KOPT-K1 (cell line): Measurements from ENCODE around the gene MKLN1.

Source experiments
- H3K27ac ChIP-seq: fragments of 200-600 bp; sonication (generic); 2 replicates; pipeline ENCODE4 v1.5.1; 2016; ENCODE audit warnings: antibody characterized with exemption, mild to moderate bottlenecking, low read depth, low read length; ENCODE audit not compliant: poor library complexity, severe bottlenecking
- H3K36me3 ChIP-seq: fragments of 200-600 bp; sonication (generic); 2 replicates; pipeline ENCODE4 v1.5.1; 2017; ENCODE audit warnings: antibody characterized with exemption, mild to moderate bottlenecking, low read length, moderate library complexity; ENCODE audit not compliant: insufficient read depth
- H3K9me3 ChIP-seq: fragments of 200-600 bp; sonication (generic); 2 replicates; pipeline ENCODE4 v1.5.1; 2017; ENCODE audit warnings: antibody characterized with exemption, low read length, mild to moderate bottlenecking; ENCODE audit not compliant: insufficient read depth, poor library complexity, severe bottlenecking

The MKLN1 gene

GRCh38 chr7:131546126-131546525 lies 218.4 kb downstream of the MKLN1 start:
- no peaks in the 10 kb centered on the region for H3K36me3 ChIP-seq
- H3K9me3 ChIP-seq: no peaks in the 10 kb centered on the region
- H3K27ac ChIP-seq: no peak overlapping the region
